DMS114 treated with DMSO at 0.1 percent for 48 hours (cell line): ENCODE results near the gene CTXN1.
"Not testable (repeated sequence)": the region's sequence is repeated elsewhere in the genome, so short reads cannot be mapped to it uniquely, and the experiment has no call there.

Experiments used
- DNase-seq: peaks from one replicate; lab custom pipeline; 2025; ENCODE audit not compliant: unreplicated experiment; lab: John Stamatoyannopoulos, UW

The CTXN1 gene

DNA sequence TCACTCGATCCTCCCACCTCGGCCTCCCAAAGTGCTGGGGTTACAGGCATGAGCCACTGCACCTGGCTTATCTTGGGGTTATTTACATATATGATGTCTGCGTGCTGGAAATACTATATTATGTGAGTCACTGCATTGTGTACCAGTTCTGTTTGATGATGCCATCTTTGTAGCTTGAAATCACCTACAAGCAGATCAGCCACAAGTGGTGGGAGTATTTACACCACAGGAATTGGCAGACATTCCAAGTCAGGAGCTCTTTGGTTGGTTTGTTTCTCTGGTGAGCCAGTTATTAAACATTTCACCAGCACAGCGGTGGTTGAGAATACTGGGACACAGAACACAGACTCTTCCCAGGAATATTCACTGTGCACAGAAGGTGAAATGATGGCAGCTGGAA, 22.0 kb upstream of the CTXN1 start:
- DNase-seq, result no peak

DNA sequence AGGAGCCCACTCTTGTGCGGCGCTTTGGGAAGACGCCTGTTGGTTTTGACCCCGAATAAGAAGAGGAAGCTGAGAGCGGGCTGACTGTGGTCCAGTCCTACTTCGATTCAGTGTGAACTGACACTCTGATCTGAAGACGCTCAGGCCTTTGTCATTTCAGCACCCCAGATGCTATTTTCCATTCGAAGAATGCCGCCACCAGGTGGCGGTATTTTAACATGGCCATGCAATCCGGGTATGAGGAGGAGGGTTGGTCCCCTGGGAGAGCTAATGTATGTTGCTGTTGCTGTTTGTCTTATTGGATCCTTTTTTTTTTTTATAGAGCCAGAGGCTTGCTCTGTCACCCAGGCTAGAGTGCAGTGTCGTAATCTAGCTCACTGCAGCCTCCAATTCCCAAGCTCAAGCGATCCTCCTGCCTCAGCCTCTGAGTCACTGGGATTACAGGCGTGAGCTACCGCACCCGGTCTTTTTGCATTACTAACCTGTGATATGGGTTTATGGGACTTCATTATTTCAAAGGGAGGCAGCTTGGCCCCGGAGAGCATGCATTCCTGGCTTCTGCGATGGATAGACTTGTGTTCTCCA, 18.3 kb upstream of the CTXN1 start:
- DNase-seq, result peak; percentile 35

DNA sequence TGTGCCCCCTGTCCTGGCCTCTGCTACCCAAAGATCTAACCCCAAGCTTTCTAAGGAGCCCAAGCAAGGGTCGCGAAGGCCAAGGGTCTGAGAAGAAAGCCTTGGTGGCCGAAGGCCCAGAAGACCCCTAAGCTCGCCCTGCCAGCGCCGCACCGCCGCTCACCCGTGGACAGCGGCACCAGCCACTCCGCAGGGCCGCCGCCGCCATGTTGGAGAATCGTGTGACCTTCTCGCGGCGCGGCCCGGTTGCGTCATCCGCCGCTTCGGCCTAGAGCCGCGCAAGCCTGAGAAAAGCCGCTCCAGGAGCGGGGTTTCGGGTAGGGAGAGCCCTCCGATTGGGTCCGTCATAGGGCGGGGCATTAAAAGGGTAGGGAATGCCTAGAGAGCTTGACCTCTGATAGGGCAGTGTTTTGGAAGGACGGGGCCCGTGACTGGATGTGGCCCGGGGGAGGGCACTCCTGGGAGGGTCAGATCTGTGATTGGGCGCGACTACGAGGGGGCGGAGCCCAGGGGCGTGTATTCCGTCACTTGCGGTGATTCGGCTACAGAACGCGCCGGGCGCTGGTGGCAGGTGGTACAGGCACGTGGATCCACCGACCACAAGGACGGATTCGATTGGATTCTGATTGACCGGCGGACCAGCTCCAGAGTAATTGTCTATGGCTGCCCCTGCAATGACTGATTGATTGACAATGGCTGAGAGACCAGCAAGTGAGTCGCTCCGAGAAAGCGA, 17.7 kb upstream of the CTXN1 start, which contains the start of gene TIMM44:
TIMM44 (minus strand) TSS at position 223 of the 733 bp plus-strand sequence; CDS start at position 208, 15 bp downstream.
- DNase-seq, result peak; percentile 92

DNA sequence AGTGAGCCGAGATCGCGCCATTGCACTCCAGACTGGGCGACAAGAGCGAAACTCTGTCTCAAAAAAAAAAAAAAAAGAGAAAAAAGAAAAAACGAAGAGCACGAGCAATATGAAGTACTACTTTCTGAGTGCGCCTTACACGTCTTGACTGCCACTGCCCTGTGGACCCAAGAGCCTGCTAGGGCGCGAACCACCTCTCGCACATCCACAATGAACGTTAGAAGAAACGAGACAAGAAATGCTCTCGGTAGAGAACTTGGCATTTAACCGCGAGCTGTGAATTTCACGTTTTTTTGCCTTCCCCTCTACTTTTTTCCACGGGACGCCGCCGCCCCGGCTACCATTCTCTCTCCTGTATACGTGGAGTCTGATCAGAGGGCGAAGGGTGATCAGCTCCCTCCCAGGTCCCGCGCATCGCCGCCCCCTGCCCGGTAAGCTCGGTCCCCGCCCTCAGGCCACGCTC, 17.1 kb upstream of the CTXN1 start:
- DNase-seq, result no peak

DNA sequence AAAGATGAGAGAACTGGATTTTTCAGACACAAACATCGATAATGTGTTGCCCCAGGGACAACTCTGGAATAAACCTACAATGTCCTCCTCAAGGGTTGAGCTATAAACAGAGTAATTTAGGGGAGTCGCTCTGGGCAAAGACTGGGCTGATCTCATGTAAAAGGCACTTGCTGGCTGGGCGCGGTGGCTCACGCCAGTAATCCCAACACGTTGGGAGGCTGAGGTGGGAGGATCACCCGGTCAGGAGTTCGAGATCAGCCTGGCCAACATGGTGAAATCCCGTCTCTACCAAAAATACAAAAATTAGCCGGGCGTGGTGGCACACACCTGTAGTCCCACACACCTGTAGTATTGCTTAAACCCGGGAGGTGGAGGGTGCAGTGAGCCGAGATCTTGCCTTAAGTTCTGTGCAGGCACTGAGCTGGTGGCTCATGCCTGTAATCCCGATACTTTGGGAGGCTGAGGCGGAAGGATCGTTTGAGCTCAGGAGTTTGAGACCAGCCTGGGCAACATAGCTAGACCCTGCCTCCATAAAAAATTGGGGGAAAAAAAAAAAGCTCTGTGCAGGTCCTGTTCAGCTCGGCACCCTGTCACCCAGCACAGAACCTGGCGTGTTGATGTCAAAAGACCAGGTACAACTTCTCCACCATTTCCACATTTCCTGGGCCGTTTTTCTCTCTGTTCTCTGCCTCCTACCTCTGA, 16.1 kb upstream of the CTXN1 start:
- DNase-seq, result no peak

DNA sequence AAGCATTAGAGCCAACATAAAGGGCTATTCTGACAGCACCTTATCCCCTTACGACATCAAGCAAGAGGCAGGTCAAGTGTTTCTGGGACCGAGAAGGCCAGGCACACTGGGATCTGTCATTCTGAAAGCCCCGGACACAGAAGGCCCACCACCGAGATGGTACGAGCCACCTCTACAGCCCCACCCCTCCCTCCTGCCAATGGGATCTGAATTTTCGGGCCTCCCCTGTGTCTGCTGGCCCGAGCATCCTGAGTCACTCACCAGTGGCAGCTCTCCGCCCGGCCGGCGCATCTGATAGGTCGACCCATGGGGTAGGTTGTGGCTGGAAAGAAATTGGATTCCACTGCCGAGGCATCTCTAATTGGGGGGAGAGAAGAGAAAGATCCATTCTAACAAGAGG, 14.9 kb upstream of the CTXN1 start:
- no peak for DNase-seq

DNA sequence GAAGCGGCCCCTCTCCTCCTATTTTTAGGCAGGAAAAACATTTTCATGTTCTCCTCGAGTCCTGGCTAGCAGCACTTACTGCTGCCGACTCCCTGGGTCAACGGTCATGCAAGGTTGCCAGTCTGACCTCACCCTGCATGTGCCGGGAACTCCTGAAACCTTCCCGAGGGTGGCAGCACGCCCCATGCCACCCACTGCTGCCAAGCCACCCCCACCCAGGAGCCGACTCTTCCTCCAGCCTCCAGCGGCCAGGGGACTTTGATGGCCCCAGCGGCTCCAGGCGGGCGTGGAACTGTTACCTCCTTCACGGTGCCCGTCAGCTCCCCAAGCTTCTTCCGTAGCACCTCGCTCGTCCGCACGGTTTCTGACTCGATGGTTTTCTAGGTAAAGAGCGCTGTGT, 8.8 kb upstream of the CTXN1 start:
- DNase-seq, result no peak

DNA sequence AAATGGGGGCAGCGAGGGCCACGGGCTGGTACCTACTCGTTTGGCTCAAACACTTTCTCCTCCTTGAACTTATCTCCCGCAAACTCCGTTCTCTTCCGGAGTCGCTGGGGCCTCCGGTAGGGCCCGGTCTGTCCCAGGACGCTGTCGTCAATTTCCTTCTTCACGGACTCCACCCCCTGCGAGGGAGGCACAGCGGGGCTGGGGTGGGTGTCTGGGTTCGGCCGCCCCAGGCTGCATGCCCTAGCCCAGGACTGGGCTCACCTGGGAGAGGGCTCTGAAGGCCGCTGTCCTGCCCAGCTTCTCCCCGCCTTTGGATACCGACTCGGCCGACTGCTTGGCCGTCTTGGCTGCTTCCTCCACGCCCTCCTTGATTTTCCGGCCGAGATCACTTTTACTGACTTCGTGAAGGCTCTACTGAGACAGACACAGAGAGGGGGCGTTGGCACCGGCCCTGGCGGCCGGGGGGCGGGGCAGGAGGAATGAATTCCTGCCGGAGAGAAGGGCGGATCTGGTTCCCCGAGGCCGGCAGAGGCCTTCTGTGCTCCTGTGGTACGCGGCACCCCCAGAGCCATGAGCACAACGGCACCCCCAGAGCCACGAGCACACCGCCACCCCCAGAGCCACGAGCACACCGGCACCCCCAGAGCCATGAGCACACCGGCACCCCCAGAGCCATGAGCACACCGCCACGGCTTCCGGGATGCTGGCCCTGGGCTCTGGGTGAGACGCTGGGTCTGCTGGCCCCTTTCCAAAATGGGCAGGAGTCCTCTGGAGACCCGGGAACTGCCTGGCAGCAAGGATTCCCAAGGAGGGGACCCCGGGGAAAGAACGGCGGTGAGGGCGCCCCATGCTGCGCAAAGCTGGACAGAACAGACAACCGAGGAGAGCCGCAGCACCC, 8.1 kb upstream of the CTXN1 start:
- no peak for DNase-seq

DNA sequence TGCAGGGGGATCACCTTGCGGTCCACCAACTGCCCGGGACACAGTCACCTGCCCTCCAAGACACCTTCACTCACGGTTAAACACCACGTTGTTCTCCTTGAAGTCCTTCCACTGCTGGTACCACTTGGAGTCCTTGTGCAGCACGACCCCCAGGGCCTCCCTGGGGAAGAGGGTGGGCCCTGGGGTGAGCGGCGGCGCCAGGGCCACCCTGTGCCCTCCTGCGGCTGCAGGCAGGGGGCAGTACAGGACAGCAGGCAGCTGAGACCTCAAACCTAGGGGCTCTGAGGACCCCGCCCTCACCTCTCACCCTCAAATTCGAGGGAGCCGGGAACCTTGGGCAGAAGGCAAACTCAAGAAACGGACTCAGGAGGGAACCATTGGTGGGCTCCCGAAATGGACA, 7.5 kb upstream of the CTXN1 start:
- no peak for DNase-seq

DNA sequence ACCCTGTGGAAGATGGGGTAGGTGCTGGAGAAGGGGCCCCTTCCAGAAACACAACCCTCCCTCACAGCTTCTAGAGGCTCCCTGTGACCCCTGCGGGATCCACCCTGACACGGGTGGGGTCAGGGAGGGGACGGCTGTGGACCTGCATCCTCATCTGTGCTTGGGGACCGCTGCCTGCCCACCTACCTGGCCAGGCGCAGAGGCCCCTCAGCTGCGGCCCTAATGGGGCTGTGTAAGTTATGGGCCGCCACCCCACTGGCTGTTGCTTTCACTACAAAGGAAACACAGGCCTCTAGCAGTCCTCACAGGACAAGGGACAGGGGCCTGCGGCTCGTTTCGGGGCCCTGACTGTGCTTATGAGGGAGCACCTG, 7.0 kb upstream of the CTXN1 start:
- DNase-seq, result no peak

DNA sequence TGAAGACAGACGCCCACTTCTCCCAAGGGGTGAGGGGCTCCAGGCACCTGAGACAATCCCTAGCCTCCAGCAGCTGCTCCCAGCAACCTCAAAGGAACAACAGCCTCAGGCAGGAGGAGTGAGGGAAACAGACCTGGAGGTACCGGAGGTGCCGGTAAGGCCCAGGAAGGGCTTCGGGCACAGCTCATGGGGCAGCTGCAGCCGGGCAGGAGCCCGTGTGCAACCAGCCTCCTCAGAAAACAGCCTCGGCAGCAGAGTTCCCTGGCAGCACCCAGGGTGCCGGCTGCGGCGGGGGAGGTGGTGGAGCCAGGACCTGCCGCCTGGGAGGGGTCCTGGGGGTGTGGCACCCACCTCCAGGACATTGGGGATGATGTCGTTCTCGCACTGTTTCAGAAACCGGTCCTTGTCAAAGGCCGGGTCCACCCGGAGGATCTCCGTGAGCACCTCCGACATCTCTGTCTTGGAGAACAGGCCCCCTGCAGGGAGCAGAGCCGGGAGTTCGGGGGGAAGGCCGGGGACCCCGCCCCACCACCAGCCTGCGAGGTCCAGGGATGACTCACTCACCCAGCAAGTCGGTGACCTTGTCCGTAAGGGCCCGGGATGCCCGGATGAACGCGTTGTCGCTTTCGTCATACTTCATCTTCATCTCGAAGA, 6.5 kb upstream of the CTXN1 start:
- no peak for DNase-seq

DNA sequence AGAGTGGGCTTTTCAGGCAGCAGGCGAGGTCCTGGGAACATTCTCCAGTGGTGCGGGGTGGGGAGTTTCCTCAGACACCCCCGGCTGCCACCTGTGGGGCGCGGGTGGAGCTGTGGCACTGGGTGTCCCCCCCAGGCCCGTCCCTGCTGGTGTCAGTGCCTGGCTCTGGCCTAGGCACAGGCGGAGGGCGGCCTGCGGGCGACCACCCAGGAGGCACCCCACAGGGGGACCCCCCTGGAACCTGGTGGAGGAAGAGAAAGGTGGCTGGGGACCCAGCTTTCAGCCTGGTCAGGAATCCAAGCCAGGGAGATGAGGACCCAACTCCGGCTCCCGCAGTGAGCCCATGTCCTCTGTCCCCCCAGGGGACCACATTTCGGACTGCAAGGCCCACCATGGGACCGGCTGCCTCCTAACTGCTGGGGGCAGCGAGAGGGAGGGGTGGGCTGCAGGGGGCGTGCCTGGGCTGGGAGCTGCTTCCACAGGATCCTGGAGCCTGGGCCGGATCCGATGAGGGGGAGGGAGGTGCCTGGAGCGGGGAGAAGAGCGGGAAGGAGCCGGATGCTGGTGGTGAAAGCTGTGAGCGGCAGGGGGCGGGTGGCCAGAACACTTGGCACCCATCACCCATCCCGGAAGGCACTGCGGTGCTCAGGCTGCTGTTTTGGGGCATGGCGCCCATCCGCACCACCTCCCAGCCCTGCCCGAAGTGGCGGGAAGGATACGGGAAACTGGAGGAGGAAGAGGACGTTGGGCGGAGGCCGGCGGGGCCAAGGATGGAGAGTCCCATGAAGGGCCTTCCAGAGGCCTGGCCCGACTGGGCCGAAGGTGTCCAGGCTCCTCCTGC, 5.5 kb upstream of the CTXN1 start:
- DNase-seq, result no peak

DNA sequence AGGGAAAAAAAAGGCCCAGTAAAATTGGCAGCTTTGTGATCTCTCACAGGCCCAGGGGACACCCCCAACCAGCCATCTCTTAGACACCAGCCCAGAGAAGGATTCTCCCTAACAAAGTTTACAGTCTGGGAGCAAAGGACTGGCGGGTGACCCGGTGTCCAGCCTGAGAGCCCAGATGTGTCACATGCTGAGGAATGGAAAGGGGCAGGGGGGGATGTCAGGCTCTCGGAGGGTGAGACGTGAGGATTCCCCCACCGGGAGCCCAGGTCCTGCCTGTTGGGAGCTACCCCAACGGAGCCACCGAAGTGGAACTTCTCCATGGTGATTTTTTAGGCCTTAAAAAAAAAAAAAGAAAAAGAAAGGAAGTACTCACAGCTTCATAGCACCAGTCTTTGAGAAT, 4.8 kb upstream of the CTXN1 start:
- DNase-seq, result no peak

DNA sequence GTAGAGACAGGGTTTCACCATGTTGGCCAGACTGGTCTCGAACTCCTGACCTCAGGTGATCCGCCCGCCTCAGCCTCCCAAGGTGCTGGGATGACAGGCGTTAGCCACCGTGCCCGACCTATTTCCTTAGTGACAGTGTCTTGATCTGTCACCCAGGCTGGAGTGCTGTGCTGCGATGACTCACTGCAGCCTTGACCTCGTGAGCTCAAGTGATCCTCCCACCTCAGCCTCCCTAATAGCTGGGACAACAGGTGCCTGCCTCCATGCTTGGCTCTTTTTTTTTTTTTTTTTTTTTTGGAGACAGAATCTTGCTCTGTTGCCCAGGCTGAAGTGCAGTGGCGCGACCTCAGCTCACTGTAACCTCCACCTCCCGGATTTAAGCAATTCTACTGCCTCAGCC, 4.1 kb upstream of the CTXN1 start:
- not testable (repeated sequence) for DNase-seq

DNA sequence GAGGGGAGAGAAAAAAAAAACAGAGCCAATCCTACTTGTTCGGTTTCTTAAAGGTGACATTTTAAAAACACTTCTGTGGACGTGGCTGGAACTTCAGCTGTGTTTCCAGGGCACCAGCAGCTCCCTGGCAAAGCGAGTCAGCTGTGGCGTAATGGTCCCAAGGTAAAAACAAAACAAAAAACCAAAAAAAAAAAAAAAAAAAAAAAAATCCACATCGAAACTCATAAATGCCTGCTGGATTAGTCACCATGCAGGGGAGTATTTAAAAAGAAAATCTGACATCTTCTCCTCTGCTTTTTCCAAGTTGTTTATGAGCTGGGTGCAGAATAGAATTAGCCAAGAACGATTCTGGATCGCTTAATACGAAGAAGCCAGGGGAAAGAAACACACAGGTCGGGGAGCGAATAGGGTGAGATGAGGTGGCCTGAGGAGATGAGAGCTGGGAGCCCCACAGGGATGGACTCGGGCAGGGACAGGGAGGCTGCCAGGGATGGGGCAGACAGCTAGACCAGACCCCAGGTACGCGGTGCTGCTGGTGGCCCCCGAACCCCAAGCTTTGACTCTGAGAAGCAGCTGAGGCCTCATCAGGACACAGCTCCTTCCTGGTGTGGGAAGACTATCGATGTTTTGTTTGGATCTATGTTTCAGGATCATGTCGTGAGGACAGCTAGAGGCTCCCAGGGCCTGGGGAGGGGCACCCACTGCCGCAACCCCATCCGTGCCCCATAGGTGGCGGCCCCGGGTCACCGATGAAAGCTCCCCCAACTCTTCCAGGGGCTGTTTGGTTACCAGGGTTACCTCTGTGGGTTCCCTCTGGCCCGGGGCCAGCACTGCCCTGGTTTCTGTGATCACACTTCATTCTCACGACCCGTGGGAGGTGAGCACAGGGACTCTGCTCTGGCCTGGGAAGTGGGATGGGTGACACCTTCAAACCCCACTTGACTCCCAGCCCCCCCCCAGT, 3.1 kb upstream of the CTXN1 start:
- no peak for DNase-seq

DNA sequence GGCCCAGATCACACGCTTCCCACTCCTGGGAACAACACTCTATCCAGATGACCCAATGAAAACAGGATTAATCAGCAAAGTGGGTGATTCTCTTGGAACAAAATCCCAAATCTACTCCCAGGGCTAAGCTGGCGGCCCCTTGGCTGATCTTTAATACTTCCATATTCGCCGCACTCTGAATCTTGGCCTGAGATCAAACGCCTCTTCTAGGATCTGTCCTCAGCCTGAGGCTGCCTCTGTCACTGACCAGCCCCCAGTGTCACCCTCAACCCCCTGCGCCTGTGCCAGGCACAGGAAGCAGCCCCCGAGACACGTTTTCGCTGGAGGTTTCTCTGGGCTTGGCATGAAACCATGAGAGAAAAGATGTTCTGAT, 2.4 kb upstream of the CTXN1 start:
- no peak for DNase-seq

DNA sequence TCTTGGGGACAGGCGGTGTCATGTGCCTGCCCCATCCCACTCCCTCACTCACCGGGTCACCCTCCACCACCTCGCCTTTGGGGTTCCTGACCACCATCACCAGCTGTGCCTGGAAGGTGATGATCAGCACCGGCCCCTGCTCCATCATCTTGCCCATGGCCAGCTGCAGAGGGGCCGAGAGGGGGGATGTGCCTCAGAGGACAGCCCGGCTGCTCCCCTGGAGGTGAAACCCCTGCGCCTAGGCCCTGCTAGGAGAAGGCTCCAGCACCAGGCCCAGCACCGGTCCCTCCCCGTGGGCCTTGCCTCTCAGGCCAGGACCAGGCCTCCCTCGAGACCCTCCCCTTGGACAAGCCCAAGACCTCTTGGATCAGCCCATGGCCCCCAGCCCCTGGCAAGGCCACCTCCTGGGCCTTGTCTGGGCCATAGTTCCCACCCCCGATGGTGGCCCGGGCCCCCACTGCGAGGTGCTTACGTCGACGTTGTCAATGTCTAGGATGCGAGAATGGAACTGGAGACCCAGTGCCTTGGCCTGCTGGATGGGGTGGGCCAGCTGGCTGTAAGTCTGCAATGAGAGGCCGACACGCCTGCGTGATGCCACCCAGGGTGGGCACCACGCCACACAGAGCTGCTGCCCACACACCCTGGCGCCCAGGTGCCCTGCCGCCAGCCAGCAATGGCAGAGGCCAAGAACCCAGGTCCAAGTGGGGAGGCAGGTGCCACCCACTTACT, 1.8 kb upstream of the CTXN1 start:
- DNase-seq, result no peak
